Activated T-cell treated with anti-CD3 and anti-CD28 coated beads, Interleukin-2, amount 50 U/mL, for 24 hours (primary cell): Measurements from ENCODE around the gene CHRM1.

Experiments used
- DNase-seq: peaks from one replicate; pipeline ENCODE4 v3.0.0-alpha.2; 2020
- H3K27ac Mint-ChIP-seq: 2 replicates; pipeline ENCODE4 v1.8.0; 2020; ENCODE audit warnings: mild to moderate bottlenecking, mixed read lengths
- H3K27me3 Mint-ChIP-seq: 2 replicates; pipeline ENCODE4 v1.8.0; 2020; ENCODE audit warnings: mixed read lengths
- H3K36me3 Mint-ChIP-seq: 2 replicates; pipeline ENCODE4 v1.8.0; 2020; ENCODE audit warnings: low read depth, mixed read lengths
- H3K4me1 Mint-ChIP-seq: 2 replicates; pipeline ENCODE4 v1.8.0; 2020; ENCODE audit warnings: low read depth, mixed read lengths
- H3K4me3 Mint-ChIP-seq: 2 replicates; pipeline ENCODE4 v1.8.0; 2020; ENCODE audit warnings: mild to moderate bottlenecking, moderate library complexity, mixed read lengths
- H3K9me3 Mint-ChIP-seq: 2 replicates; pipeline ENCODE4 v1.8.0; 2020; ENCODE audit warnings: mixed read lengths

CHRM1 gene

DNA sequence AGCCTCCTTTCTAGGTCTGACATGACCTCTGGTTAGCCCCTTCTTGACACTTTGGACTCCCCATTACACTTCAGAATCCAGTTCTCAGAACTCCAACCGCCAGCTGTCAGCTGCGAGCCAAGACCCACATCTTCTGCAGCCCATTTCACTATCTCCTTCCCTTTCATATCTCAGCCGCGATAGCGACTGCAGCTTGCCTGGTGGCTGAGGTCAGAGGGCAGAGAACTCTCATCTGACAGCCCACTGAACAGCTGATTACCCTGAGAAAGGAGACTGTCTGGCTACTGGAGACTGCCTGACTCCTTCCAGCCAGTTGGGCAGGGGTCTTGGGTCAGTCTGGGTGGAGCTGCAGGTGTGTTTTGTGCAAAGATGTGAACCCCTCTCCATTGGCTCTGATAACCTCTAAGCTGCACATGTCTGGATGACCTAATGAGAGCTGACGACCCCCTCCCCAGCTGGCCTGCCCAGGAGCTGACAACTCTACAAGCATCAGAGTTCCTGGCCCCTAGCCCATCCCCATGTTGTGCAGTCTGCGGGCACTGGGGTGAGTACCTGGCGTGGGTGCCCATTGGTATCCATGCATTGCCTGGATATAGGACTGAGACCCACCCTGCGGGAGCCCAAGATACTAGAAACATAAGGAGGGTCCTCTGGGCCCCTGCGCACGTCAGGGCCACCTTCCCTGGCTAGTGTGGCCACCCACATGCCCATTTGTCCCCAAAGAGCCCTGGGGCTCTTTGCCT lies 1.1 kb downstream of the CHRM1 start:
- H3K4me1 Mint-ChIP-seq, result peaks cover 17% of the 10 kb centered on the region
- no peak for DNase-seq
- H3K9me3 Mint-ChIP-seq, result no peaks in the 10 kb centered on the region
- H3K4me3 Mint-ChIP-seq, result no peak overlapping the region
- no peaks in the 10 kb centered on the region for H3K36me3 Mint-ChIP-seq
- H3K27ac Mint-ChIP-seq, result no peak overlapping the region
- H3K27me3 Mint-ChIP-seq, result peaks cover 45% of the 10 kb centered on the region

DNA sequence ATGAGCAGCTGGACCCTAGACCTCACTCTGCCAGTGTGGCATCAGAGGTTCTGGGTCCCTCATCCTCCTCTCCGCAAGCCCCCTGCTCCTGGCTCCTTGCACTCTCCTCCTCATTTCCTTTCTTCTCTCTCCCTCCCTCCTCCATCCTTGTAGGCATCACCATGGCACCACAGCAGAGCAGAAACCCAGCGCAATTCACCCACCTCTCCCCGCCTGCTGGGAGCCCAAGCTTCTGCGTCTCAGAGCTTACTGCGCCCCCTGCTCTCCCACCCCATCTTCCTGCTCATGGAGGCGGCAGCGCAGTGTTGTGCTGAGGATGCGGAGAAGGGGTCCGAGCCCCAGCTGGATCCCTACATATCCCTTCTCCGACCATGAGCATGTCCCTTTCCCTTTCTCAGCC lies 1.7 kb downstream of the CHRM1 start:
- H3K9me3 Mint-ChIP-seq, result no peaks in the 10 kb centered on the region
- H3K27me3 Mint-ChIP-seq, result peaks cover 44% of the 10 kb centered on the region
- H3K27ac Mint-ChIP-seq, result no peak overlapping the region

DNA sequence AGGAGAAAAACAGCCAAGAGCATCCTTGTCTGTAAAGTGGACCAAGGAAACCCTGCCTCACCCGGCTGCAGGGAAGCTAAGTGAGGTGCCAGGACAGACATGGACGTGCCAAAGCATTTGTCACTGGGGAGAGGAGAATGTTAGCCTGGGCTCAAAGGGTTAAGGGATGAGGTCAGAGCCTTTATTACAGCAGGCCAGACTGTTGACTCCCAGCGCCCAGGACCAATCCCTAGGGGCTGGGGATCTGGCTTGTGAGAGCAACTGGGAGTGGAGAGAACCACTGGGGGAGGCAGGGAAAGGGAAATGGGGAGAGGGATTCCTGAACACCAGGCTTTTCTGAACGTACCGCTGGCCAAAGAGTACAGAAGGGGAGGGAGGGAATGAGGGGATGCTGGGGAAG lies 2.6 kb downstream of the CHRM1 start:
- Mint-ChIP-seq H3K9me3 (no peaks in the 10 kb centered on the region), H3K4me3 (no peak overlapping the region), H3K27ac (no peak overlapping the region), H3K36me3 (no peaks in the 10 kb centered on the region), H3K4me1 (peaks cover 11% of the 10 kb centered on the region), H3K27me3 (peaks cover 37% of the 10 kb centered on the region)
- no peak for DNase-seq

More for the DNA sequence above, 1.7 kb downstream of the CHRM1 start:
- peaks cover 17% of the 10 kb centered on the region for H3K4me1 Mint-ChIP-seq
- no peak for DNase-seq
- no peaks in the 10 kb centered on the region for H3K36me3 Mint-ChIP-seq
- H3K4me3 Mint-ChIP-seq, result no peak overlapping the region

DNA sequence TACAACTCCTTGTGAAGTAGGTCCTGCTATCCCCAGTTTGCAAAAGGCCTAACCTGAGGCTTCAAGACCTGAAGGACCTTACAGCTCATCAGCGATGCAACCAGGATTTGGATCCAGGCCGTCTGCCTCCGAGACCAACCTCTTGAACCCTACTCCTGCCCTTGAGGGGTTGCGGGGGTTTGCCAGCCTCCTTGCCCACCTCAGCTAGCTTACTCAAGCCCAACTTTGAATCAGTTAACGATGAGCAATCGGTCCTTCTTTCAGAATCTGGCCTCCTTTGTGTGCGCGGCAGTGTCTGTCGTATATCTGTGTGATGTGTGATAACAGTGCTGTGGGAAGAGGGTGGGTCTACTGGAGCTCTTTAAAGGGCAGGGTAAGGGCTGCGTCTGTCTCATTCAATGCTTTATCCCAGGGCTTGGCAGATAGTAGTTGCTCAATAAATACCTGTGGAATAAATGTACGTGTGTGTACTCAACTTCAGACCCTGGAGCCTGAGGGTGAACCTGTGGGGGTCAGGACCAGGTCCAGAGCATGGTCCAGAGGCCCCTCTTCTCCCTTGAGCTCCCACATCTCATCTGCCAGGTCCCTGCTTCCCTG lies 3.2 kb downstream of the CHRM1 start:
- Mint-ChIP-seq H3K36me3 (no peaks in the 10 kb centered on the region), H3K9me3 (no peaks in the 10 kb centered on the region), H3K4me3 (no peak overlapping the region), H3K27me3 (peaks cover 32% of the 10 kb centered on the region), H3K27ac (no peak overlapping the region), H3K4me1 (peaks cover 6% of the 10 kb centered on the region)
- DNase-seq, result no peak

DNA sequence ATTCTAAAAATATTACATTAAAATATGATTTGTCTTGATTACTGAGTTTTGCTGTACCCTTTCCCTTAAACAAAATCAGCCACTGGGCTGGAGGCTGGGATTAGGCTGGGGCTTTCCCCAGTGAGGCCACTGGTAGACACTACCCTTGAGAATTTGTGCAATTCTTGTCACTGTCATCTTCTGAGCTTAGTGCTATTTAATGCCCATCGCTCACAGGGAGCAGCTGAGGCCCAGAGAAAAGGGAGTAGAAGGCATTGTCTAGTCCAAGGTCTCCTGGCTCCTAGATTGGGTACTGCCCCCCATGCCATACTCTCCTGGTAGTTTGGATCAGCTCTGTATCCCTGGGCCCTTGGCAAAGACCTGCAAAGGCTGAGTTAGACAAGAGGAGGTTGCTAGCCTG lies 6.7 kb downstream of the CHRM1 start:
- H3K4me3 Mint-ChIP-seq, result no peak overlapping the region
- peaks cover 9% of the 10 kb centered on the region for H3K27me3 Mint-ChIP-seq
- no peaks in the 10 kb centered on the region for H3K9me3 Mint-ChIP-seq
- H3K4me1 Mint-ChIP-seq, result no peaks in the 10 kb centered on the region
- no peak for DNase-seq
- no peak overlapping the region for H3K27ac Mint-ChIP-seq
- H3K36me3 Mint-ChIP-seq, result no peaks in the 10 kb centered on the region

DNA sequence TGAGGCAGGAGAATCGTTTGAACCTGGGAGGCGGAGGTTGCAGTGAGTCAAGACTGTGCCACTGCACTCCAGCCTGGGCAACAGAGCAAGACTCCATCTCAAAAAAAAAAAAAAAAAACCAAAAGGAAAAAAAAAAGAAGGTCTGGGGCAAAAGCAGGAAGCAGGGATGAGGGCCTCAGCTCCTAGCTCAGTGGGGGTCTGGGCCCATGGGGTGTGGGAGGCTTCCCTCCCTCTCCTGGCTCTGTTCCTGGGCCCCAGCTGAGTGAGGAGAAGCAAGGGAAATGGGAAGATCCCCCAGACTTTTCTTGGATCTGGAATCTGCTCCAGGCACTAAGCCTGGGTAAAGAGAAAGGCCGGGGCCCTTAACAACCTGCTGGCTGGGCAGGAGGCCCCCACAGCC lies 8.9 kb downstream of the CHRM1 start:
- H3K4me1 Mint-ChIP-seq, result no peaks in the 10 kb centered on the region
- H3K27ac Mint-ChIP-seq, result no peak overlapping the region
- no peak for DNase-seq
- no peaks in the 10 kb centered on the region for H3K36me3 Mint-ChIP-seq
- H3K9me3 Mint-ChIP-seq, result no peaks in the 10 kb centered on the region
- no peak overlapping the region for H3K4me3 Mint-ChIP-seq
- peaks cover 10% of the 10 kb centered on the region for H3K27me3 Mint-ChIP-seq

DNA sequence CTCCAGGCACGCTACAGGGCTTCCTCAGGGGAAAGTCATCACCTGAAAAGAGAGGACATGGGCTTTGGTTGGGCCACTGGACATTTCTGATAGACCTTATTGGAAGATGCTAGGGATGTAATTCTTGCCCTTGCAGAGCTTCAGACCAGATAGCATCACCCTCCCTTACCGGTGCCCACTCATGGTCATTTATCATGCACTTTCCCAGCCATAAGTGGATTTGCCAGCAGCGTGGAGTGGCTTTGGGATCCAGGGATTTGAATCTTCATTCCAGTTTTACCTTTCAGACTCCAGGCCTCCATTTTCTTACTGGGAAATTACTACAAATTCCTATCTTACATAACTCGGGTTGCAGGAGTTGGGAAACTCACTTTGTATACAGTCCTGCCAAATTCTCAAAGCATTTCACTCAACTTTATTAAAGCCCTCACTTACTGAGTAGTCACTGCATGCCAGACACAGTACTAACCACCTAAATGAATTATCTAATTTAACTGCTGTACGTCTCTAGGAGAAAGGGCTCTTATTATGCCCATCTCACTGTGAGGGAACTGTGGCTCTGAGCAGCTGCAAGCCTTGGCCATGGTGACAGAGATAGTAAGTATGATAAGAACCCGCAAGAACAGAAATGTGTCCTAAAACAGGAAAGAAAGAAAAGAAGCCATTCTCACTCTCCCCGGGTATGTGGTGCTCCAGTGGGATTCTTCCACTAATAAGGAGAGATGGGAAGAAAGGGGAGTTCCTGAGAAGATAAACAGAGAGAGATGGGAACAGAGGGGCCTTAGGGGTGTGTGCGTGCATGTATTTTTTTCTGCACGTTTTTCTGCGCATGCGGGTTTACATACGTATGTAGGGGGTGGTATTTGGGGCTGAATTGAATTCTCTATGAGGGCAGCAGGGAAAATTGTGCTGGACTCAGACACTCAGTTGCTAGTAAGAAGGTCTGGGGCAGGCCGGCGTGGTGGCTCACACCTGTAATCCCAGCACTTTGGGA lies 9.7 kb downstream of the CHRM1 start:
- Mint-ChIP-seq H3K27me3 (peaks cover 10% of the 10 kb centered on the region), H3K36me3 (no peaks in the 10 kb centered on the region), H3K4me1 (no peaks in the 10 kb centered on the region), H3K4me3 (no peak overlapping the region), H3K9me3 (no peaks in the 10 kb centered on the region), H3K27ac (no peak overlapping the region)
- no peak for DNase-seq

DNA sequence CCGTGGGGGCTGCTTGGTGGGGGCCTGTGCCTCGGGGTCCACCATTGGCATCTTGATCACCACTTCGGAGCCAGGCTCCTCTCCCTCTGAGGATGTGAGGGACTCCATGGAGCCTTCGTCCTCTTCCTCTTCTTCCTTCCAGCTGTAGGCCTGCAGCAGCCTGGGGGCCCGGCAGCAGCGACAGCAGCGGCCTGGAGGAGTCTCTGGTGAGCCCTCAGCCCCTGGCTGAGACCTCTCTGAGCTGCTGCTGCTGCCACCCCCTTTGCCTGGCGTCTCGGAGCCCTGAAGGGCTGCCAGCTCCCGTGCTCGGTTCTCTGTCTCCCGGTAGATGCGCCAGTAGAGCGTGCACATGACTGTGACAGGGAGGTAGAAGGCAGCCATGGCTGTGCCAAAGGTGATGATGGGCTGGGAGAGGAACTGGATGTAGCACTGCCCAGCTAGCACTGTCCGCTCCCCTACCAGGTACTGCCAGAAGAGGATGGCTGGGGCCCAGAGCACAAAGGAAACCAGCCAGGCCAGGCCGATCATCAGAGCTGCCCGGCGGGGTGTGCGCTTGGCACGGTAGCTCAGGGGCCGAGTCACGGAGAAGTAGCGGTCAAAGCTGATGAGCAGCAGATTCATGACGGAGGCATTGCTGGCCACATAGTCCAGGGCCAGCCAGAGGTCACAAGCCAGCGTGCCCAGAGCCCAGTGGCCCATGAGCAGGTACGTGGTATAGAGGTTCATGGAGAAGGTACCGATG lies 10.9 kb downstream of the CHRM1 start:
- no peak overlapping the region for H3K27ac Mint-ChIP-seq
- DNase-seq, result no peak
- H3K36me3 Mint-ChIP-seq, result no peaks in the 10 kb centered on the region
- peaks cover 14% of the 10 kb centered on the region for H3K27me3 Mint-ChIP-seq
- peaks cover 2% of the 10 kb centered on the region for H3K4me1 Mint-ChIP-seq
- H3K9me3 Mint-ChIP-seq, result no peaks in the 10 kb centered on the region
- H3K4me3 Mint-ChIP-seq, result no peak overlapping the region

DNA sequence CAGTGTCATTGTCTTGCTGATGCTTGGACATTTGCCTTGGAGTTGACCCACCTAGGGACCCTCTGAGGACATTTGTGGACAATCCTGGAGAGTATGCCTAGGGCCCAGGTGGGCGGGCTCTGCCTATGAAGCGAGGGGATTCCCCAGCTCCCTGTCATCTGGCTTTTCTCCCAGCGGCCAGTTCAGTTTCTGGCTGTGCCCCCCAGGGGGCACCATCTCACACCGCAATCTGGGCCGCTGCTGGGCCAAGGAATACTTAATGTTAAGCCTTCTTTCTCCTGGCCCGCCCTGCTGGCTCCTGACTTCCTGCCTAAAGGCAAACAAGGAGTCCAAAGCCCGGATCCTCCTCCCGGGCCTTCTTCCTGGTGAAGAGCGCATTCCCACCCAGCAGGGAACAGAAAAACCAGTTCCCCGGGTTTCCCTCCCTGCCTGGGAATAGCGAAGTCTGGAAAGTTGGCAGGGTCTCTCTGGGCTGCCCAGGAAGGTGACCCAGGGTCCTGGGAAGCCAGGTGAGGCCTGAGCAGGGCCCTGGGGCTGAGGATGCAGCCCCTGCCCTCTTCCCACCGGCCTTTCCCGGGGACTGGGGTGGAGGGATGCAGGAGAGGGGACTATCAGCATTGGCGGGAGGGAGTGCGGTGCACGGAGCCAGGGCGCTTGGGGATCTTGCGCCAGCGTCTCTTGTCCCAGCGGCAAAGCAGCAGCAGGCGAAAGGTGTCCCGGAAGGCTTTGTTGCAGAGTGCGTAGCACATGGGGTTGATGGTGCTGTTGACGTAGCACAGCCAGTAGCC lies 11.9 kb downstream of the CHRM1 start:
- peaks cover 17% of the 10 kb centered on the region for H3K27me3 Mint-ChIP-seq
- no peak for DNase-seq
- H3K4me1 Mint-ChIP-seq, result peaks cover 2% of the 10 kb centered on the region
- H3K9me3 Mint-ChIP-seq, result no peaks in the 10 kb centered on the region
- H3K36me3 Mint-ChIP-seq, result no peaks in the 10 kb centered on the region
- no peak overlapping the region for H3K4me3 Mint-ChIP-seq
- no peak overlapping the region for H3K27ac Mint-ChIP-seq

DNA sequence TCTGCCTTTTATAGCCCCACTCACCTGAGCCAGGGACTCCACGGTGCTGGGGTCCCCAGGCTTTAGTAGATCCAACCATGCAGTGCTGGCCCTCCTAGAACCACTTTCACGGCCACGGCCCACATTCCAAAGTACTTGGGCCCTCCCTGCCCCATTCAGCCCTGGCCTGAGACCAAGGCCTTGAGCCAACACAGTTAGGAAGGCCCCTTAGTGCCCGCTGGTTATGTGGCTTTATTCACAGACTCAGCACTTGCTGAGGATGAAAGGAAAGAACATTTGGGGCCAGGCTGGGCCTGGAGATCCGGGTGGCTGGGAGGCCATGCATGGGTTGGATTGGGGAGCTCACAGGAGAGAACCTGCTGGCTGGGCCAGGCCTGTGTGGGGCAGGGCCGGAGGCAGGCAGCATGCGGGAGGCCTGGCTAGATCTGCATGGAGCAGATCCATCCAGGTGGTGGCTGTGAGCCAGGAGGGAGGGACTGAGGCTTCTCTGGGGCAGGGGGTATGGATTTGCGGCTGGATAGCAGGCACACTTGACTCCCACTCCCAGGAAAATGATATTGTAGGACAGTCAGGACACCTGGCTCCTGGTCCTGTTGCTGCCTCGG lies 12.6 kb downstream of the CHRM1 start:
- H3K27me3 Mint-ChIP-seq, result peaks cover 21% of the 10 kb centered on the region
- no peak overlapping the region for H3K27ac Mint-ChIP-seq
- H3K9me3 Mint-ChIP-seq, result no peaks in the 10 kb centered on the region
- H3K4me1 Mint-ChIP-seq, result peaks cover 2% of the 10 kb centered on the region
- DNase-seq, result no peak
- no peak overlapping the region for H3K4me3 Mint-ChIP-seq
- no peaks in the 10 kb centered on the region for H3K36me3 Mint-ChIP-seq

DNA sequence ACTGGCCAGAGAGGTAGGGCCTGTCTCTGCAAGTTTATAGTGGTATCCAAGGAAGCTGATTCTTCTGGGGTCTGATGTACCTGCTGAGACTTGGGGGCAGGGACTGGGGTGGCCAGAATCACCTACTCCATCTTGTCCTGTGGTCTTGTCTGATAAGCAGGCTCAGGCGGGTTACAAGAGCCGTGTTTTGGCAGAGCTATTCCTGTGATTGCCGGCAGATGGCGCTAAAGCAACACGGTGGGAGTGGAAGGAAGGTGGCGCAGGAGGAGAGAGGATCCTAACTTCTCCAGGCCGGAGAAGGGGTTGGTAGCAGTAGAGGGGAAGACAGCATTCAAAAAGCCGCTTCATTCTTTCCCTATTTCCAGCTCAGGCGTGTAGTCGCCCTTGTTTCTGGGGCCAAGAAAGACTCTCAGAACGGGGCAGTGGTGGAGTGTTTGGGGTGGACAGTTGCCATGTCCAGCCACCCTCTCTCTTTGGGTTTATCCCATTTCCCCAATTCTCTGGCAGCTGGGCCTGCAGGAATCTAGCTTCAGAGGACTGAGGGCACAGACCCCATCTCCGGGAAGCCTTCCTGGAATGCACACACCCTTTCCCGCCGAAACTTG lies 15.1 kb downstream of the CHRM1 start:
- Mint-ChIP-seq H3K4me1 (peaks cover 21% of the 10 kb centered on the region), H3K27ac (no peak overlapping the region), H3K4me3 (no peak overlapping the region), H3K27me3 (peaks cover 21% of the 10 kb centered on the region), H3K36me3 (no peaks in the 10 kb centered on the region), H3K9me3 (no peaks in the 10 kb centered on the region)
- DNase-seq, result peak; percentile 88

DNA sequence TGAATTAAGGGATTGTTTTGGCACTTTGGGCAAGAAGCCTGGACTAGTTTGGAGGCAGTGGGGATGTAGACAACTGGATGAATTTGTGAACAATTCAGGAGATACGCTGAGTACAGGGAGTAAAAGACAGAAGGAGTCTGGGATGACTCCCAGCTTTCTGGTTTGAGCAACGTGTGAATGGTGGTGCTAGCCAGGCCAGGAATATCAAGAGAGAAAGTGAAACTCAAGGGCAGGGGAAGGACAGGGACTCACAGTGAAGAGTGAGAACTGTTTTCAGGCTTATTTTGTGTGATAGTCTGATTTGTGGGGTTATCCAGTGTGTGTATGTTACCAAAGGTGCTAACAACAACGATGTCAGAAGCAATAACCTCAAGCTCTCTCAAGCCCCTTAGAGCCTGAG lies 15.9 kb downstream of the CHRM1 start:
- Mint-ChIP-seq H3K27me3 (peaks cover 22% of the 10 kb centered on the region), H3K36me3 (no peaks in the 10 kb centered on the region), H3K27ac (no peak overlapping the region), H3K4me3 (no peak overlapping the region), H3K9me3 (no peaks in the 10 kb centered on the region), H3K4me1 (peaks cover 21% of the 10 kb centered on the region)
- DNase-seq, result no peak

DNA sequence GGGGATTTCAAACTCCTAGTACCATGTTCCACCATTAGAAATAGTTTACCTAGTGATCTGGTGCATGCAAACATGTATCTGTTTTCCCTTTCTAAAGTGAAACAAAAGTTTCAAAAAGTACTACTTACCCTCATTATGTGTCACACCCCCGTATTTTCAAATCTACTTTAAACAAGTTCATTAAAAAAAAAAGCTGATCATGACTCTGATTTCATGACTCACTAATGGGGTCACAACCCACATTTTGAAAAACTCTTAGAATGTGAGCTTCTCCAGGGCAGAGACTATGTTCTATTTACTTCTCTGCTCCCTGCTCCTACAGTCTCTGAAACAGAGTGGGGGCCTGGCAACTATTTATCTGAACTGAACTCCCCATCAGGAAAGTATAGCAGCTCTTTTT lies 18.2 kb downstream of the CHRM1 start:
- H3K36me3 Mint-ChIP-seq, result no peaks in the 10 kb centered on the region
- no peaks in the 10 kb centered on the region for H3K9me3 Mint-ChIP-seq
- peaks cover 27% of the 10 kb centered on the region for H3K27me3 Mint-ChIP-seq
- no peak for DNase-seq
- H3K4me1 Mint-ChIP-seq, result peaks cover 21% of the 10 kb centered on the region
- no peak overlapping the region for H3K27ac Mint-ChIP-seq
- H3K4me3 Mint-ChIP-seq, result no peak overlapping the region
